Left lung (tissue), 10 donors: Measurements from ENCODE around the gene RMND5A. TPM values are rescaled to one million over a fixed set of nuclear protein-coding genes. Genes with fewer than 3 reads are reported as not detected.
A peak's percentile ranks its signal among the peaks of the same experiment; 100 is the strongest.

Experiments used
- ATAC-seq: fragments of 200-7000 bp; cut with Tn5 transposase; one replicate; pipeline ENCODE4 v1.9.1; 2020; ENCODE audit warnings: moderate library complexity
- DNase-seq, 4 donors: peaks; one replicate each; pipeline ENCODE4 v3.0.0-alpha.2; 2013 to 2020
- H3K27ac ChIP-seq, 2 donors: fragments of 200-600 bp; sonication (generic) in 1 of 2; one replicate each; pipeline versions ENCODE4 v1.5.0 to v1.8.0; 2020 to 2021
- H3K27me3 ChIP-seq, 2 donors: fragments of 200-600 bp; sonication (generic) in 1 of 2; one replicate each; pipeline versions ENCODE4 v1.5.0 to v1.8.0; 2020 to 2021
- H3K36me3 ChIP-seq, 2 donors: fragments of 200-600 bp; sonication (generic) in 1 of 2; one replicate each; pipeline versions ENCODE4 v1.5.0 to v1.8.0; 2020 to 2021
- H3K4me1 ChIP-seq, 2 donors: fragments of 200-600 bp; one replicate each; pipeline ENCODE4 v1.8.0; 2021
- H3K4me3 ChIP-seq, 2 donors: fragments of 200-600 bp; sonication (generic) in 1 of 2; one replicate each; pipeline versions ENCODE4 v1.5.0 to v1.8.0; 2020 to 2021; ENCODE audit warnings: mild to moderate bottlenecking in 1 of 2
- H3K9me3 ChIP-seq, 2 donors: fragments of 200-600 bp; sonication (generic) in 1 of 2; one replicate each; pipeline versions ENCODE4 v1.5.0 to v1.8.0; 2020 to 2021
- CTCF ChIP-seq, 2 donors: fragments of 200-600 bp; sonication (generic) in 1 of 2; IDR thresholded peaks; one replicate each; pipeline versions ENCODE4 v1.5.0 to v1.8.0; 2021; ENCODE audit warnings: antibody characterized with exemption in 2 of 2
- intact Hi-C, 2 donors: fragments of 100-400 bp; cut with DNase I; formaldehyde crosslinking; loops; one replicate each; pipeline versions ENCODE4 v1.11.2 to v1.14.2; 2022
- polyA plus RNA-seq, 6 donors: library from polyadenylated mRNA; unstranded; fragments of 120-200 nt; gene quantifications; one replicate each; pipeline ENCODE4 v1.2.1, GENCODE V29; 2013; ENCODE audit not compliant: insufficient read length in 6 of 6
- total RNA-seq, 2 donors: library from RNA; stranded (reverse); fragmentation: NEBNext Ultra II Directional; extraction: Animal tissue kit (Norgen Biotek cat#: 25700); gene quantifications; one replicate each; pipeline ENCODE4 v1.2.1, GENCODE V29; 2021
- donor health status: DM: no; HTN: yes; CAD: no.
- donor health status: DM: no; HTN: no; CAD: no.

The RMND5A gene
- total and polyA plus RNA-seq, 8 donors, result 25.4 to 56.3 (median 52.2) TPM

GRCh38 chr2:86806059-86806857 lies 86.2 kb downstream of the RMND5A start:
- no peak overlapping the region for H3K4me3 ChIP-seq
- ATAC-seq (no peak), DNase-seq (no peak)
- peaks cover 26 to 61% of the 10 kb centered on the region in 2 donors for H3K27me3 ChIP-seq
- no peaks in the 10 kb centered on the region for H3K36me3 ChIP-seq
- intact Hi-C loops, result no loop called here
- no peaks in the 10 kb centered on the region for H3K9me3 ChIP-seq
- H3K27ac ChIP-seq, result no peak overlapping the region
- TF ChIP-seq CTCF (IDR thresholded peaks at IDR 0.05), result no peak
- H3K4me1 ChIP-seq, result peaks cover 4 to 30% of the 10 kb centered on the region in 2 donors

GRCh38 chr2:86807133-86807467 lies 87.0 kb downstream of the RMND5A start:
- ATAC-seq, result no peak
- H3K36me3 ChIP-seq, result no peaks in the 10 kb centered on the region
- H3K27me3 ChIP-seq, result peaks cover 28 to 70% of the 10 kb centered on the region in 2 donors
- no peak overlapping the region for H3K27ac ChIP-seq
- no peak for TF ChIP-seq CTCF (IDR thresholded peaks at IDR 0.05)
- intact Hi-C loops, result no loop called here
- peak overlapping the region in 1 of 2 donors; percentile 36 for H3K4me3 ChIP-seq
- peak in 1 of 4 donors; percentile 18 for DNase-seq
- peaks cover 4 to 30% of the 10 kb centered on the region in 2 donors for H3K4me1 ChIP-seq
- no peaks in the 10 kb centered on the region for H3K9me3 ChIP-seq

- peak overlapping the region; percentile 8 to 36 for H3K4me3 ChIP-seq
- H3K27ac ChIP-seq, result no peak overlapping the region
- no peaks in the 10 kb centered on the region for H3K9me3 ChIP-seq
- peaks cover 4 to 30% of the 10 kb centered on the region in 2 donors for H3K4me1 ChIP-seq
- H3K36me3 ChIP-seq, result no peaks in the 10 kb centered on the region
- TF ChIP-seq CTCF (IDR thresholded peaks at IDR 0.05), result no peak
- peak in 2 of 4 donors; percentile 55 to 85 for DNase-seq
- intact Hi-C loops, result no loop called here
- peak; percentile 61 for ATAC-seq
- H3K27me3 ChIP-seq, result peaks cover 28 to 75% of the 10 kb centered on the region in 2 donors
These were observed 87.6 kb downstream of the RMND5A start for GRCh38 chr2:86807468-86808275.

- ATAC-seq (peak; percentile 99), DNase-seq (peak; percentile 79 to 95 (median 87))
- intact Hi-C loops, result no loop called here
- Histone ChIP-seq H3K9me3 (no peaks in the 10 kb centered on the region), H3K4me3 (peak overlapping the region; percentile 8 to 36), H3K4me1 (peaks cover 4 to 30% of the 10 kb centered on the region in 2 donors), H3K27me3 (peaks cover 28 to 76% of the 10 kb centered on the region in 2 donors), H3K27ac (no peak overlapping the region), H3K36me3 (no peaks in the 10 kb centered on the region)
- peak; percentile 86 to 89 for TF ChIP-seq CTCF (IDR thresholded peaks at IDR 0.05)
These were observed 88.4 kb downstream of the RMND5A start for GRCh38 chr2:86808315-86809161.
